Spleen (tissue), 11 donors: ENCODE results near the gene NFATC2. TPM values are rescaled to one million over a fixed set of nuclear protein-coding genes. Genes with fewer than 3 reads are reported as not detected.

Source experiments
- DNase-seq: peaks from one replicate; pipeline ENCODE4 v3.0.0-alpha.2; 2020
- H3K27ac ChIP-seq, 8 donors: fragments of 200-600 bp; sonication (generic) in 7 of 8; 1 replicate in 4 of 8; 2 replicates in 4 of 8; pipeline versions ENCODE4 v1.5.0 to v1.8.0; 2016 to 2021; ENCODE audit warnings: inconsistent platforms in 4 of 8, mild to moderate bottlenecking in 4 of 8, moderate library complexity in 1 of 8
- H3K27me3 ChIP-seq, 7 donors: fragments of 200-600 bp; sonication (generic) in 6 of 7; replicated peaks in 1 of 7; 1 replicate in 4 of 7; 2 replicates in 3 of 7; pipeline versions ENCODE4 v1.5.0 to v1.8.0; 2016 to 2021; ENCODE audit warnings: inconsistent platforms in 3 of 7, mild to moderate bottlenecking in 1 of 7
- H3K36me3 ChIP-seq, 6 donors: fragments of 200-600 bp; sonication (generic) in 5 of 6; 1 replicate in 4 of 6; 2 replicates in 2 of 6; pipeline versions ENCODE4 v1.5.0 to v1.8.0; 2016 to 2021; ENCODE audit warnings: inconsistent platforms in 2 of 6
- H3K4me1 ChIP-seq, 6 donors: fragments of 200-600 bp; sonication (generic) in 5 of 6; 1 replicate in 3 of 6; 2 replicates in 3 of 6; pipeline versions ENCODE4 v1.5.0 to v1.8.0; 2016 to 2021; ENCODE audit warnings: inconsistent platforms in 3 of 6
- H3K4me3 ChIP-seq, 8 donors: fragments of 200-600 bp; sonication (generic) in 7 of 8; 1 replicate in 4 of 8; 2 replicates in 4 of 8; pipeline versions ENCODE4 v1.5.0 to v1.8.0; 2016 to 2021; ENCODE audit warnings: inconsistent platforms in 4 of 8, mild to moderate bottlenecking in 4 of 8, moderate library complexity in 2 of 8
- H3K9me3 ChIP-seq, 8 donors: fragments of 200-600 bp; sonication (generic) in 7 of 8; 1 replicate in 4 of 8; 2 replicates in 4 of 8; pipeline versions ENCODE4 v1.5.0 to v1.8.0; 2016 to 2021; ENCODE audit warnings: inconsistent platforms in 4 of 8
- POLR2A ChIP-seq, 3 donors: fragments of 450-650 bp; IDR thresholded peaks; one replicate each; pipeline ENCODE4 v1.5.1; 2017; ENCODE audit warnings: antibody characterized with exemption in 3 of 3, mild to moderate bottlenecking in 1 of 3
- POLR2AphosphoS5 ChIP-seq, 3 donors: sonication (generic); formaldehyde crosslinking; IDR thresholded peaks; one replicate each; pipeline ENCODE4 v1.5.1; 2017; ENCODE audit warnings: antibody characterized with exemption in 3 of 3
- WGBS, 5 donors: extraction: QIAGEN DNeasy Blood & Tissue Kit in 3 of 5; methylation state at CpG; one replicate each; pipeline versions ENCODE4 v1.1.5 to v1.1.7; 2013 to 2018; 5-methylcytosine and 5-hydroxymethylcytosine counted together
- intact Hi-C: fragments of 100-400 bp; cut with DNase I; formaldehyde crosslinking; loops from one replicate; pipeline ENCODE4 v1.15.0; 2023; ENCODE audit warnings: low total_unique reads
- polyA plus RNA-seq, 3 donors: library from polyadenylated mRNA; stranded (reverse); fragments of 200-250 nt; gene quantifications; one replicate each; pipeline ENCODE4 v1.2.1, GENCODE V29; 2013
- total RNA-seq, 7 donors: library from RNA; depleted of rRNA in 3 of 7; stranded (reverse); fragments of >200 nt in 3 of 7; fragmentation: NEBNext Ultra II Directional in 4 of 7; extraction: Animal tissue kit (Norgen Biotek cat#: 25700) in 4 of 7; gene quantifications; one replicate each; pipeline versions ENCODE4 v1.1.0 to v1.2.1, GENCODE V29; 2016 to 2021
- TF ChIP-seq, protein P1 (sequence below), 11 experiments: fragments of 200-600 bp in 7 of 11; fragments of 450-650 bp in 4 of 11; sonication (generic) in 4 of 11; IDR thresholded peaks in 8 of 11; conservative IDR thresholded peaks in 3 of 11; 1 replicate in 7 of 11; 2 replicates in 4 of 11; pipeline versions ENCODE4 v1.4.0 to v1.8.0; 2016 to 2021; ENCODE audit warnings: antibody characterized with exemption in 11 of 11, inconsistent platforms in 4 of 11, mild to moderate bottlenecking in 1 of 11
- donor health status: healthy with polysubstance abuse.
- donor health status: DM: no; HTN: no; CAD: no; lungs with moderate emphysema.
- donor health status: DM: no; HTN: no; CAD: no.
- donor health status: Bipolar disorder and iron deficiency.
- donor health status: healthy.
- donor health status: DM: no; HTN: no; CAD: no.
- donor health status: DM: yes; HTN: yes; CAD: no.

The NFATC2 gene
- total and polyA plus RNA-seq, 10 donors = 6.5 to 42.9 (median 34.5) TPM

DNA sequence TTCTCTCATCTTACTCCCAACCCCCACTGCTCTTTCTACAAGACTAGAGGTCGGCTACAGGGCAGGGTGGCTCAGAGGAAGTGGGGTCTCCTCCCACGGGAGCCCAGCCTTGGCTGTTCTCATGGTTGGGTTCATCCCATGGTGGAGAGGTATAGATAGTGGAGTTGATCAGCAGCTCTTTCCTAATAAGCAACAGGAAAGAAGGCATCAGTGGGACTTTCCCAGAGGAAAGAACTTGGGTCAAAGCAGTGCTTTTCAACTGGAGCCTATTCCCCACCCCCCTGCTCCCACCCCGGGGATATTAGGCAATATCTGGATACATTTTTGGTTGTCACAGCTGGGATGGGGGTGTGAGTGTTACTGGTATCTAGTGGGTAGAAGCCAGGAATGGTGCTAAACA lies 200.9 kb downstream of the NFATC2 start:
- no peak for TF ChIP-seq POLR2A (IDR thresholded peaks at IDR 0.05)
- TF ChIP-seq, protein P1, sequence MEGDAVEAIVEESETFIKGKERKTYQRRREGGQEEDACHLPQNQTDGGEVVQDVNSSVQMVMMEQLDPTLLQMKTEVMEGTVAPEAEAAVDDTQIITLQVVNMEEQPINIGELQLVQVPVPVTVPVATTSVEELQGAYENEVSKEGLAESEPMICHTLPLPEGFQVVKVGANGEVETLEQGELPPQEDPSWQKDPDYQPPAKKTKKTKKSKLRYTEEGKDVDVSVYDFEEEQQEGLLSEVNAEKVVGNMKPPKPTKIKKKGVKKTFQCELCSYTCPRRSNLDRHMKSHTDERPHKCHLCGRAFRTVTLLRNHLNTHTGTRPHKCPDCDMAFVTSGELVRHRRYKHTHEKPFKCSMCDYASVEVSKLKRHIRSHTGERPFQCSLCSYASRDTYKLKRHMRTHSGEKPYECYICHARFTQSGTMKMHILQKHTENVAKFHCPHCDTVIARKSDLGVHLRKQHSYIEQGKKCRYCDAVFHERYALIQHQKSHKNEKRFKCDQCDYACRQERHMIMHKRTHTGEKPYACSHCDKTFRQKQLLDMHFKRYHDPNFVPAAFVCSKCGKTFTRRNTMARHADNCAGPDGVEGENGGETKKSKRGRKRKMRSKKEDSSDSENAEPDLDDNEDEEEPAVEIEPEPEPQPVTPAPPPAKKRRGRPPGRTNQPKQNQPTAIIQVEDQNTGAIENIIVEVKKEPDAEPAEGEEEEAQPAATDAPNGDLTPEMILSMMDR (IDR thresholded peaks at IDR 0.05 in 8 of 11, conservative IDR thresholded peaks at IDR 0.05 in 3 of 11) = no peak
- no peak for TF ChIP-seq POLR2AphosphoS5 (IDR thresholded peaks at IDR 0.05)
- intact Hi-C loops = no loop called here
- Histone ChIP-seq H3K36me3 (no peaks in the 10 kb centered on the region), H3K27ac (no peak overlapping the region), H3K9me3 (peaks cover 0 to 6% (median 0%) of the 10 kb centered on the region in 8 donors), H3K4me1 (peaks cover 0 to 15% (median 9%) of the 10 kb centered on the region in 6 donors), H3K4me3 (no peak overlapping the region), H3K27me3 (no peaks in the 10 kb centered on the region)
- DNase-seq = peak; percentile 38
- 34 to 46% (median 38%) methylated on average over 3 of the region's 3 CpGs for WGBS, 5 donors

GRCh38 chr20:51340451-51340840 lies 202.1 kb downstream of the NFATC2 start:
- Histone ChIP-seq H3K27me3 (no peaks in the 10 kb centered on the region), H3K4me3 (no peak overlapping the region), H3K36me3 (no peaks in the 10 kb centered on the region), H3K27ac (peak overlapping the region in 6 of 8 donors; percentile 41 to 59 (median 44)), H3K4me1 (peaks cover 0 to 14% (median 5%) of the 10 kb centered on the region in 6 donors), H3K9me3 (peaks cover 0 to 6% (median 0%) of the 10 kb centered on the region in 8 donors)
- TF ChIP-seq, protein P1 (IDR thresholded peaks at IDR 0.05 in 8 of 11, conservative IDR thresholded peaks at IDR 0.05 in 3 of 11) = no peak
- TF ChIP-seq POLR2AphosphoS5 (IDR thresholded peaks at IDR 0.05) (no peak), POLR2A (IDR thresholded peaks at IDR 0.05) (no peak)
- intact Hi-C loops = no loop called here
- DNase-seq = no peak

DNA sequence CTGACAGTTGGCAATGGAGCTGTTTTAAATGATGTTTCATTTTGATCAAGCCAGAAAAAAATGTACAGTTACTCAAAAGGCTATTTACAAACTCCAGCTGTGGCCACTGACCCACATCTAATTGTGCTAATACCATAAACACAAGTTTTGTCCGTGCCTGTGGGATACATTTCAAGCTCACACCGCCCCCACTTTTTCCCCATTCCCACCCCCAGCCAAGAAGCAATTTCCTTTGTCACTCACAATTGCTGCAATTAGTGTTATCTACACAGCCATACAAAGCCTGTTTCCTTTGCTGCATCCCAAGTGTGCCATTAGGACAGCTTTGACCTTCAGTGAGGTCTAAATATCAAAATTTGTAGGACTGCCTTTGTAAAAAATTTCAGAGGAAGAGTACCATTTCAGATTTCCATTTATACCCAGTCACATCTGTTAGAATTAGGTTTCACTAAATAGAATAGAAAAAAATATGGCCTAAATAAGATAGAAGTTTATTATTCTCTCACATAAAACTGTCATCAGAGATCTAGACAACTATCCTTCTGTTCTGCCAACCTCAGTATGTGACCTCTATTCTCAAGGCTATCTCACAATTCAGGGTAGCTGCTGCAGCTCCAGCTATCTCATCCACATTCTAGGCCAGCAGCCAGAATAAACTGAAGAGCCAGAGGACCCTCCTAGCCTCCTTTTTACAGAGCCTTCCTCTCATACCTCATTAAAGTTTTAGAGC lies 202.6 kb downstream of the NFATC2 start:
- TF ChIP-seq POLR2A (IDR thresholded peaks at IDR 0.05) (no peak), POLR2AphosphoS5 (IDR thresholded peaks at IDR 0.05) (peak in 1 of 3 donors; percentile 59)
- TF ChIP-seq, protein P1 (IDR thresholded peaks at IDR 0.05 in 8 of 11, conservative IDR thresholded peaks at IDR 0.05 in 3 of 11) = no peak
- H3K4me3 ChIP-seq = no peak overlapping the region
- H3K9me3 ChIP-seq = peaks cover 0 to 6% (median 0%) of the 10 kb centered on the region in 8 donors
- DNase-seq = no peak
- peak overlapping the region in 6 of 8 donors; percentile 41 to 59 (median 44) for H3K27ac ChIP-seq
- no peaks in the 10 kb centered on the region for H3K27me3 ChIP-seq
- 18 to 46% (median 23%) methylated on average over 2 of the region's 2 CpGs for WGBS, 5 donors
- H3K36me3 ChIP-seq = no peaks in the 10 kb centered on the region
- H3K4me1 ChIP-seq = peaks cover 0 to 12% (median 3%) of the 10 kb centered on the region in 6 donors
- intact Hi-C loops = no loop called here

GRCh38 chr20:51338692-51339440 lies 203.7 kb downstream of the NFATC2 start:
- TF ChIP-seq POLR2AphosphoS5 (IDR thresholded peaks at IDR 0.05) = no peak
- TF ChIP-seq, protein P1 (IDR thresholded peaks at IDR 0.05 in 8 of 11, conservative IDR thresholded peaks at IDR 0.05 in 3 of 11) = no peak
- TF ChIP-seq POLR2A (IDR thresholded peaks at IDR 0.05) = no peak
- intact Hi-C loops = no loop called here
- Histone ChIP-seq H3K36me3 (no peaks in the 10 kb centered on the region), H3K9me3 (peaks cover 0 to 5% (median 0%) of the 10 kb centered on the region in 8 donors), H3K4me1 (peaks cover 0 to 12% (median 3%) of the 10 kb centered on the region in 6 donors), H3K27me3 (no peaks in the 10 kb centered on the region), H3K27ac (peak overlapping the region in 5 of 8 donors; percentile 41 to 59 (median 45)), H3K4me3 (no peak overlapping the region)
- WGBS, 5 donors = 90 to 92% (median 91%) methylated on average over 5 of the region's 5 CpGs
- no peak for DNase-seq
